ENCODE results near the gene OR2F1.

GRCh38 chr7:143910473-143911248 is 44.0 kb upstream of the OR2F1 start:
- TF ChIP-seq CTCF (IDR thresholded peaks at IDR 0.05) (no peak), ZFX (IDR thresholded peaks at IDR 0.05; ENCODE audit: borderline replicate concordance) (no peak)
